Common myeloid progenitor, CD34-positive (primary cell): Measurements from ENCODE around the gene KRTAP3-3.

Experiments used
- CTCF ChIA-PET: fragments of 350-600 bp; sonication (Branson Sonifier 250); formaldehyde crosslinking; loops from one replicate; lab custom pipeline; 2021; ENCODE audit warnings: antibody characterized with exemption; lab: Charles Lee
- POLR2A ChIA-PET: fragments of 350-600 bp; sonication (Branson Sonifier 250); formaldehyde crosslinking; loops from one replicate; lab custom pipeline; 2021; ENCODE audit warnings: antibody characterized with exemption; lab: Charles Lee
- DNase-seq, 3 donors: peaks; one replicate each; pipeline versions ENCODE4 v3.0.0 to v3.0.0-alpha.2; 2013
- H3K27ac ChIP-seq, 2 experiments: 1 replicate in 1 of 2; 2 replicates in 1 of 2; pipeline ENCODE4 v1.7.0; 2013; ENCODE audit warnings: inconsistent platforms in 2 of 2, low read length in 2 of 2, mild to moderate bottlenecking in 2 of 2, low read depth in 1 of 2, moderate library complexity in 1 of 2; ENCODE audit not compliant: severe bottlenecking in 2 of 2, insufficient read depth in 1 of 2, poor library complexity in 1 of 2
- H3K27me3 ChIP-seq, 5 experiments: replicated peaks in 2 of 5; 1 replicate in 3 of 5; 2 replicates in 2 of 5; pipeline versions ENCODE4 v1.6.1 to v1.7.0; 2013; ENCODE audit warnings: low read length in 4 of 5, mild to moderate bottlenecking in 2 of 5, moderate library complexity in 2 of 5, inconsistent platforms in 1 of 5; ENCODE audit not compliant: insufficient read depth in 5 of 5, control insufficient read depth in 4 of 5
- H3K36me3 ChIP-seq, 4 experiments: 1 replicate in 2 of 4; 2 replicates in 2 of 4; pipeline versions ENCODE4 v1.6.1 to v1.7.0; 2013; ENCODE audit warnings: low read length in 3 of 4, control low read depth in 1 of 4, mild to moderate bottlenecking in 1 of 4; ENCODE audit not compliant: control insufficient read depth in 4 of 4, insufficient read depth in 4 of 4
- H3K4me1 ChIP-seq, 4 experiments: 1 replicate in 3 of 4; 2 replicates in 1 of 4; pipeline versions ENCODE4 v1.6.1 to v1.7.1; 2013; ENCODE audit warnings: low read length in 3 of 4, mild to moderate bottlenecking in 3 of 4, control low read depth in 1 of 4, inconsistent platforms in 1 of 4, moderate library complexity in 1 of 4; ENCODE audit not compliant: control insufficient read depth in 4 of 4, insufficient read depth in 4 of 4; ENCODE audit errors: control extremely low read depth in 1 of 4
- H3K4me3 ChIP-seq, 7 experiments: 1 replicate in 4 of 7; 2 replicates in 3 of 7; pipeline versions ENCODE4 v1.5.1 to v1.7.0; 2013; ENCODE audit warnings: mild to moderate bottlenecking in 7 of 7, low read length in 6 of 7, moderate library complexity in 6 of 7, inconsistent platforms in 2 of 7, low read depth in 2 of 7, control low read depth in 1 of 7; ENCODE audit not compliant: insufficient read depth in 4 of 7, control insufficient read depth in 1 of 7; ENCODE audit errors: extremely low read depth in 1 of 7
- H3K9me3 ChIP-seq, 5 experiments: 1 replicate in 4 of 5; 2 replicates in 1 of 5; pipeline versions ENCODE4 v1.6.1 to v1.7.1; 2013; ENCODE audit warnings: low read length in 4 of 5, mild to moderate bottlenecking in 2 of 5, inconsistent platforms in 1 of 5, low read depth in 1 of 5, moderate library complexity in 1 of 5; ENCODE audit not compliant: control insufficient read depth in 4 of 5, insufficient read depth in 2 of 5; ENCODE audit errors: control extremely low read depth in 1 of 5
- WGBS: methylation state at CpG from one replicate; pipeline ENCODE4 v1.1.5; 2013; ENCODE audit not compliant: insufficient coverage; 5-methylcytosine and 5-hydroxymethylcytosine counted together

Gene KRTAP3-3

GRCh38 chr17:40944531-40944930 is 49.4 kb downstream of the KRTAP3-3 start:
- Histone ChIP-seq H3K27ac (no peak overlapping the region), H3K9me3 (no peaks in the 10 kb centered on the region), H3K4me3 (no peak overlapping the region), H3K27me3 (peaks cover 2 to 20% (median 3%) of the 10 kb centered on the region in 5 experiments), H3K36me3 (no peaks in the 10 kb centered on the region), H3K4me1 (no peaks in the 10 kb centered on the region)
- DNase-seq: no peak
- POLR2A ChIA-PET: no interaction called here
- CTCF ChIA-PET: no interaction called here
- WGBS: no CpG with 5 or more reads among the region's 1 CpG
